IMR-90 (cell line): ENCODE measurements around the gene CCDC69. TPM values are rescaled to one million over a fixed set of nuclear protein-coding genes. Genes with fewer than 3 reads are reported as not detected.

Experiments
- ATAC-seq: fragments of 200-7000 bp; cut with Tn5 transposase; 2 replicates; pipeline ENCODE4 v1.9.1; 2020; ENCODE audit warnings: low read depth, mild to moderate bottlenecking, moderate library complexity
- BruUV-seq: library from RNA; stranded (reverse); fragments of 400-500 nt; replicated peaks from 2 replicates; lab custom pipeline; 2021; lab: Mats Ljungman, UMichigan
- CTCF ChIA-PET: fragments of 300-600 bp; formaldehyde crosslinking; extraction: SDS; loops from one replicate; lab custom pipeline; 2021; ENCODE audit warnings: antibody characterized with exemption; lab: Yijun Ruan, JAX
- POLR2A ChIA-PET: fragments of 300-600 bp; sonication (Branson Sonifier 250); formaldehyde crosslinking; loops from one replicate; lab custom pipeline; 2022; ENCODE audit warnings: antibody characterized with exemption; ENCODE audit not compliant: unreplicated experiment; lab: Charles Lee
- DNase-seq: peaks from one replicate; pipeline ENCODE4 v3.0.0; 2013
- H2AFZ ChIP-seq: replicated peaks from 2 replicates; pipeline ENCODE3; 2013; ENCODE audit warnings: low read length, mild to moderate bottlenecking; ENCODE audit not compliant: poor library complexity
- H2AK5ac ChIP-seq: 2 replicates; pipeline ENCODE4 v1.6.1; 2013; ENCODE audit warnings: low read depth, low read length, inconsistent platforms
- H2AK9ac ChIP-seq: replicated peaks from 2 replicates; pipeline ENCODE3; 2013; ENCODE audit warnings: mild to moderate bottlenecking, low read depth, low read length, moderate library complexity; ENCODE audit not compliant: poor library complexity
- H2BK120ac ChIP-seq: 2 replicates; pipeline ENCODE4 v1.6.1; 2013; ENCODE audit warnings: low read depth, low read length, inconsistent platforms
- H2BK15ac ChIP-seq: 3 replicates; pipeline ENCODE4 v1.6.1; 2013; ENCODE audit warnings: low read depth, low read length, inconsistent platforms
- H2BK20ac ChIP-seq: 2 replicates; pipeline ENCODE4 v1.6.1; 2013; ENCODE audit warnings: low read depth, mild to moderate bottlenecking, inconsistent platforms, low read length, moderate library complexity
- H2BK5ac ChIP-seq: 2 replicates; pipeline ENCODE4 v1.6.1; 2013; ENCODE audit warnings: mild to moderate bottlenecking, low read depth, low read length, inconsistent platforms; ENCODE audit not compliant: poor library complexity, severe bottlenecking
- H3K14ac ChIP-seq: replicated peaks from 2 replicates; pipeline ENCODE4 v1.6.1; 2013; ENCODE audit warnings: low read depth, low read length, inconsistent platforms
- H3K18ac ChIP-seq: 2 replicates; pipeline ENCODE4 v1.6.1; 2013; ENCODE audit warnings: low read depth, low read length, control low read depth
- H3K23ac ChIP-seq: 2 replicates; pipeline ENCODE4 v1.6.1; 2013; ENCODE audit warnings: low read depth, low read length, inconsistent platforms
- H3K27ac ChIP-seq: 2 replicates; pipeline ENCODE4 v1.5.1; 2013; ENCODE audit warnings: mild to moderate bottlenecking, control low read depth, low read length; ENCODE audit not compliant: insufficient read depth
- H3K27me3 ChIP-seq: 2 replicates; pipeline ENCODE4 v1.6.1; 2013; ENCODE audit warnings: low read length; ENCODE audit not compliant: control insufficient read depth, insufficient read depth
- H3K36me3 ChIP-seq: 2 replicates; pipeline ENCODE4 v1.6.1; 2013; ENCODE audit warnings: low read length, mixed read lengths; ENCODE audit not compliant: control insufficient read depth, insufficient read depth
- H3K4ac ChIP-seq: 2 replicates; pipeline ENCODE4 v1.6.1; 2013; ENCODE audit warnings: low read depth, low read length, inconsistent platforms
- H3K4me1 ChIP-seq: 2 replicates; pipeline ENCODE4 v1.6.1; 2013; ENCODE audit warnings: low read length, mixed read lengths; ENCODE audit not compliant: control insufficient read depth, insufficient read depth
- H3K4me2 ChIP-seq: 2 replicates; pipeline ENCODE4 v1.6.1; 2013; ENCODE audit warnings: low read depth, mild to moderate bottlenecking, control low read depth, low read length, moderate library complexity
- H3K4me3 ChIP-seq: 2 replicates; pipeline ENCODE4 v1.5.1; 2013; ENCODE audit warnings: low read depth, mild to moderate bottlenecking, control low read depth, low read length, moderate library complexity; ENCODE audit not compliant: insufficient read depth
- H3K56ac ChIP-seq: 2 replicates; pipeline ENCODE4 v1.6.1; 2013; ENCODE audit warnings: low read length, inconsistent platforms; ENCODE audit not compliant: insufficient read depth; ENCODE audit errors: extremely low read depth
- H3K79me1 ChIP-seq, 2 experiments: 2 replicates each; pipeline ENCODE4 v1.6.1; 2013; ENCODE audit warnings: low read length in 2 of 2, inconsistent platforms in 1 of 2, low read depth in 1 of 2
- H3K9ac ChIP-seq: 2 replicates; pipeline ENCODE4 v1.6.1; 2013; ENCODE audit warnings: low read depth, low read length, control low read depth
- H3K9me1 ChIP-seq: 2 replicates; pipeline ENCODE4 v1.6.1; 2013; ENCODE audit warnings: low read length, inconsistent platforms; ENCODE audit not compliant: insufficient read depth
- H3K9me3 ChIP-seq: 2 replicates; pipeline ENCODE4 v1.6.1; 2013; ENCODE audit warnings: low read length; ENCODE audit not compliant: control insufficient read depth, insufficient read depth
- H4K20me1 ChIP-seq: 2 replicates; pipeline ENCODE4 v1.6.1; 2013; ENCODE audit warnings: low read length, inconsistent platforms; ENCODE audit not compliant: insufficient read depth
- H4K5ac ChIP-seq: 2 replicates; pipeline ENCODE4 v1.6.1; 2013; ENCODE audit warnings: mild to moderate bottlenecking, low read depth, low read length, control low read depth
- H4K8ac ChIP-seq, 2 experiments: 2 replicates each; pipeline ENCODE4 v1.6.1; 2013; ENCODE audit warnings: low read depth in 2 of 2, low read length in 2 of 2, control low read depth in 1 of 2, inconsistent platforms in 1 of 2
- H4K91ac ChIP-seq: 2 replicates; pipeline ENCODE4 v1.6.1; 2013; ENCODE audit warnings: low read depth, low read length, inconsistent platforms; ENCODE audit not compliant: insufficient read depth
- BHLHE40 ChIP-seq: fragments of 150-350 bp; IDR thresholded peaks from 2 replicates; pipeline ENCODE4 v1.6.1; 2016; ENCODE audit warnings: mild to moderate bottlenecking, low read depth, low read length
- CEBPB ChIP-seq: IDR thresholded peaks from 2 replicates; pipeline ENCODE4 v1.6.1; 2012; ENCODE audit warnings: low read depth, low read length, improper control_type of control experiment
- CHD1 ChIP-seq: IDR thresholded peaks from 2 replicates; pipeline ENCODE4 v1.6.1; 2012; ENCODE audit warnings: low read depth, low read length, improper control_type of control experiment
- CTCF ChIP-seq: conservative IDR thresholded peaks from 2 replicates; pipeline ENCODE4 v1.5.1; 2012; ENCODE audit warnings: mild to moderate bottlenecking, low read depth, low read length, improper control_type of control experiment
- ELK1 ChIP-seq: fragments of 150-350 bp; IDR thresholded peaks from 2 replicates; pipeline ENCODE4 v1.6.1; 2016; ENCODE audit warnings: low read depth, mild to moderate bottlenecking, low read length, moderate library complexity, borderline replicate concordance
- FOS ChIP-seq: fragments of 150-350 bp; IDR thresholded peaks from 2 replicates; pipeline ENCODE4 v1.6.1; 2016; ENCODE audit warnings: low read depth, low read length
- MAFK ChIP-seq: IDR thresholded peaks from 2 replicates; pipeline ENCODE4 v1.6.1; 2012; ENCODE audit warnings: low read depth, low read length, improper control_type of control experiment
- MAZ ChIP-seq: IDR thresholded peaks from 2 replicates; pipeline ENCODE4 v1.6.1; 2012; ENCODE audit warnings: low read depth, mild to moderate bottlenecking, low read length, improper control_type of control experiment, moderate library complexity, borderline replicate concordance
- MXI1 ChIP-seq: IDR thresholded peaks from 2 replicates; pipeline ENCODE4 v1.6.1; 2012; ENCODE audit warnings: low read depth, mild to moderate bottlenecking, low read length, moderate library complexity, borderline replicate concordance
- NFE2L2 ChIP-seq: fragments of 150-350 bp; IDR thresholded peaks from 2 replicates; pipeline ENCODE4 v1.6.1; 2016; ENCODE audit warnings: low read depth, mild to moderate bottlenecking, low read length
- POLR2A ChIP-seq: IDR thresholded peaks from 2 replicates; pipeline ENCODE4 v1.6.1; 2012; ENCODE audit warnings: mild to moderate bottlenecking, low read depth, low read length
- RAD21 ChIP-seq: IDR thresholded peaks from 2 replicates; pipeline ENCODE4 v1.6.1; 2012; ENCODE audit warnings: low read length, improper control_type of control experiment
- RCOR1 ChIP-seq: IDR thresholded peaks from 2 replicates; pipeline ENCODE4 v1.6.1; 2012; ENCODE audit warnings: mild to moderate bottlenecking, low read length, improper control_type of control experiment; ENCODE audit not compliant: insufficient replicate concordance
- RFX5 ChIP-seq: IDR thresholded peaks from 2 replicates; pipeline ENCODE4 v1.8.0; 2012; ENCODE audit warnings: low read depth, mild to moderate bottlenecking, low read length, moderate library complexity
- SMC3 ChIP-seq: fragments of 150-350 bp; IDR thresholded peaks from 2 replicates; pipeline ENCODE4 v1.6.1; 2016; ENCODE audit warnings: low read depth, mild to moderate bottlenecking, antibody characterized with exemption, low read length, moderate library complexity
- WGBS, 2 experiments: methylation state at CpG; one replicate each; pipeline versions ENCODE4 v1.1.5 to v1.1.7; 2013; ENCODE audit warnings: missing lambda C conversion rate in 2 of 2; ENCODE audit not compliant: insufficient read length in 1 of 2; ENCODE audit errors: extremely low coverage in 2 of 2; 5-methylcytosine and 5-hydroxymethylcytosine counted together
- dilution Hi-C: fragments of 300-500 bp; cut with HindIII; formaldehyde crosslinking; loops from one replicate; pipeline ENCODE4 v1.14.3; 2018; ENCODE audit warnings: low sequenced_read_pairs; ENCODE audit not compliant: unreplicated experiment
- in situ Hi-C: fragments of 300-500 bp; cut with MboI; formaldehyde crosslinking; loops from 3 replicates; pipeline ENCODE4 v1.14.3; 2019; ENCODE audit warnings: low sequenced_read_pairs, inconsistent platforms, mixed read lengths
- intact Hi-C: fragments of 100-400 bp; cut with micrococcal nuclease; formaldehyde crosslinking; loops from 2 replicates; pipeline ENCODE4 v1.10.0; 2022
- polyA plus RNA-seq, 3 experiments: library from polyadenylated mRNA; depleted of rRNA; stranded (reverse); fragments of >200 nt; gene quantifications; 2 replicates each; pipeline ENCODE4 v1.2.3, GENCODE V29; 2012; ENCODE audit warnings: low replicate concordance in 1 of 3
- total RNA-seq: library from RNA; depleted of rRNA; stranded (reverse); fragments of >200 nt; gene quantifications from 2 replicates; pipeline ENCODE4 v1.2.3, GENCODE V29; 2012

The CCDC69 gene
- total and polyA plus RNA-seq, 2 of the 4 experiments (the other 2 are of a cell fraction), result 0.36 to 0.48 TPM

GRCh38 chr5:151224372-151224771 is 480 bp upstream of the CCDC69 start:
- Histone ChIP-seq H3K14ac (no peak overlapping the region), H2BK120ac (no peak overlapping the region), H3K4me1 (peaks cover 5% of the 10 kb centered on the region), H4K5ac (no peak overlapping the region), H3K4ac (no peak overlapping the region), H3K27ac (no peak overlapping the region), H2BK5ac (no peak overlapping the region), H3K9ac (no peak overlapping the region), H4K91ac (no peak overlapping the region), H4K8ac (no peak overlapping the region), H4K20me1 (no peaks in the 10 kb centered on the region; the same call in 1 of the 2 replicates), H3K4me3 (no peak overlapping the region), H2AK9ac (no peak overlapping the region), H3K36me3 (no peaks in the 10 kb centered on the region), H3K9me1 (peaks cover 4% of the 10 kb centered on the region; the same call in 1 of the 2 replicates), H3K9me3 (no peaks in the 10 kb centered on the region), H3K23ac (no peak overlapping the region), H2AK5ac (no peak overlapping the region), H3K79me1 (no peaks in the 10 kb centered on the region), H2AFZ (no peak overlapping the region), H3K27me3 (peaks cover 6% of the 10 kb centered on the region), H2BK15ac (no peak overlapping the region), H2BK20ac (no peak overlapping the region), H3K56ac (no peak overlapping the region), H3K4me2 (no peak overlapping the region), H3K18ac (no peak overlapping the region)
- no peak for DNase-seq
- dilution Hi-C loops, result no loop called here
- CTCF ChIA-PET, result interaction anchor here (1.0 to 2.2 kb wide), 3 partner anchors 9 to 60 kb away, joined by 3 to 10 read pairs (median 5); no protein-coding TSS in a partner anchor
- WGBS, 2 experiments, result no CpG with 5 or more reads among the region's 6 CpGs
- no peak for TF ChIP-seq ELK1
- TF ChIP-seq NFE2L2, result no peak
- no peak for TF ChIP-seq MXI1
- TF ChIP-seq CTCF, result no peak
- no peak for TF ChIP-seq MAZ
- no peak for TF ChIP-seq RAD21
- no peak for TF ChIP-seq RCOR1
- TF ChIP-seq CHD1, result no peak
- TF ChIP-seq FOS, result no peak
- no peak for TF ChIP-seq POLR2A
- no peak for TF ChIP-seq MAFK
- TF ChIP-seq RFX5, result no peak
- TF ChIP-seq CEBPB, result no peak
- no peak for TF ChIP-seq SMC3
- TF ChIP-seq BHLHE40, result no peak
- intact Hi-C loops, result loop anchor here (1.0 to 5.0 kb wide), 2 partner anchors 10 to 42 kb away; no protein-coding TSS in a partner anchor
- in situ Hi-C loops, result no loop called here
- no peak for ATAC-seq
- POLR2A ChIA-PET, result no interaction called here
- no TSS peak for BruUV-seq
